ENCODE measurements around the gene C4BPB. TPM values are rescaled to one million over a fixed set of nuclear protein-coding genes. Genes with fewer than 3 reads are reported as not detected.

C4BPB gene
- total RNA-seq, 1 donor: not detected

DNA sequence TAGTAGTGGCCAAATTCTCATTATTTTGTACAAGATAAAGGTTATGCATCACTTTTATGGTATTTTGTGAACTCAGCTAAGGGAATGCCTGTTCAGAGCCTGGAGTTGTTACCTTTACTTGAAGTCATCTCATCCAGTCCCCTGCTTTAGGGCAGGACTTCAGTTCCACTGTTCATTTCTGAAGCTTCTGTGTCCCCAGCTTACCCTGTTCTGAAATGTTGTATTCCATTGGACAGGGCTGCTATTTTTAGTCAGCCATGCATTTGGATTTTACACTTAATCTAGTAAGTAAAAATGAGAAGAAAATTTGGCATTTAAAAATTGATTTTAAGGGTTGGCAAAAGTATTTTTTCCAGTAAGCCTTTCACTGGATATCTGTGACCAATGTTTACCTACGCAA lies 11.6 kb upstream of the C4BPB start:
- no peak for DNase-seq (ENCODE audit: low read depth)
- TF ChIP-seq, protein P1, sequence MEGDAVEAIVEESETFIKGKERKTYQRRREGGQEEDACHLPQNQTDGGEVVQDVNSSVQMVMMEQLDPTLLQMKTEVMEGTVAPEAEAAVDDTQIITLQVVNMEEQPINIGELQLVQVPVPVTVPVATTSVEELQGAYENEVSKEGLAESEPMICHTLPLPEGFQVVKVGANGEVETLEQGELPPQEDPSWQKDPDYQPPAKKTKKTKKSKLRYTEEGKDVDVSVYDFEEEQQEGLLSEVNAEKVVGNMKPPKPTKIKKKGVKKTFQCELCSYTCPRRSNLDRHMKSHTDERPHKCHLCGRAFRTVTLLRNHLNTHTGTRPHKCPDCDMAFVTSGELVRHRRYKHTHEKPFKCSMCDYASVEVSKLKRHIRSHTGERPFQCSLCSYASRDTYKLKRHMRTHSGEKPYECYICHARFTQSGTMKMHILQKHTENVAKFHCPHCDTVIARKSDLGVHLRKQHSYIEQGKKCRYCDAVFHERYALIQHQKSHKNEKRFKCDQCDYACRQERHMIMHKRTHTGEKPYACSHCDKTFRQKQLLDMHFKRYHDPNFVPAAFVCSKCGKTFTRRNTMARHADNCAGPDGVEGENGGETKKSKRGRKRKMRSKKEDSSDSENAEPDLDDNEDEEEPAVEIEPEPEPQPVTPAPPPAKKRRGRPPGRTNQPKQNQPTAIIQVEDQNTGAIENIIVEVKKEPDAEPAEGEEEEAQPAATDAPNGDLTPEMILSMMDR (IDR thresholded peaks at IDR 0.05; ENCODE audit: insufficient read depth, low read depth, low read length): no peak

GRCh38 chr1:207077470-207078377 lies 10.9 kb upstream of the C4BPB start:
- H3K4me3 ChIP-seq (ENCODE audit: low read depth, low read length): no peak overlapping the region
- peak; percentile 82 for DNase-seq (ENCODE audit: low read depth)
- TF ChIP-seq, protein P1 (IDR thresholded peaks at IDR 0.05; ENCODE audit: insufficient read depth, low read depth, low read length): peak; percentile 92

More for the DNA sequence above, 11.6 kb upstream of the C4BPB start:
- H3K4me3 ChIP-seq (ENCODE audit: low read depth, low read length): no peak overlapping the region

GRCh38 chr1:207078578-207079132 lies 10.0 kb upstream of the C4BPB start:
- no peak overlapping the region for H3K4me3 ChIP-seq (ENCODE audit: low read depth, low read length)
- TF ChIP-seq, protein P1 (IDR thresholded peaks at IDR 0.05; ENCODE audit: insufficient read depth, low read depth, low read length): no peak
- DNase-seq (ENCODE audit: low read depth): no peak

GRCh38 chr1:207079706-207080241 lies 8.9 kb upstream of the C4BPB start:
- TF ChIP-seq, protein P1 (IDR thresholded peaks at IDR 0.05; ENCODE audit: insufficient read depth, low read depth, low read length): no peak
- no peak overlapping the region for H3K4me3 ChIP-seq (ENCODE audit: low read depth, low read length)
- DNase-seq (ENCODE audit: low read depth): no peak

DNA sequence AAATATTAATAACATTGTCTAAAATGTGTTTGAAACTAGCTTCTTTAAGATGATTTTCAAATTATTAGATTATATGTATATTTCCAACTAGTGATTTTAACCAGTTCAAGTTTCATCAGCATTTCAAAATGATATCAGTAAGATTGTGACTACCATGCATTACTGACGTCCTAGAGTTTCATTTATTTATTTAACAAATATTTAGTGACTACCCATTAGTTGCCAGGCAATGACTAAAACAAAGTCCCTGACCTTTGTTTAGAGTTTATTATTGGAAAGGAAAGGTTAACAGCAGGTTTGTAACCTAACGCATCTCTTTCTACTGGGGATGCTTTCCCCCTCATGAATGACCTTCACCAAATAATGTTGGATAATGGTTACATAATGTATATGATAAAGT lies 7.6 kb upstream of the C4BPB start:
- TF ChIP-seq, protein P1 (IDR thresholded peaks at IDR 0.05; ENCODE audit: insufficient read depth, low read depth, low read length): no peak
- no peak overlapping the region for H3K4me3 ChIP-seq (ENCODE audit: low read depth, low read length)
- DNase-seq (ENCODE audit: low read depth): no peak

GRCh38 chr1:207081806-207082205 lies 6.9 kb upstream of the C4BPB start:
- DNase-seq (ENCODE audit: low read depth): no peak
- TF ChIP-seq, protein P1 (IDR thresholded peaks at IDR 0.05; ENCODE audit: insufficient read depth, low read depth, low read length): no peak
- no peak overlapping the region for H3K4me3 ChIP-seq (ENCODE audit: low read depth, low read length)
